GM21786 (cell line): Measurements from ENCODE around the gene AUTS2.

Experiments used
- ATAC-seq: cut with Tn5 transposase; IDR thresholded peaks from one replicate; pipeline ENCODE4 v1.9.1; 2021; ENCODE audit not compliant: unreplicated experiment

AUTS2 gene

GRCh38 chr7:69879989-69880388 lies 281.7 kb downstream of the AUTS2 start:
- ATAC-seq, result no peak

GRCh38 chr7:69880840-69881239 lies 282.6 kb downstream of the AUTS2 start:
- no peak for ATAC-seq

GRCh38 chr7:69882269-69882668 lies 284.0 kb downstream of the AUTS2 start:
- ATAC-seq, result peak; percentile 83

- ATAC-seq, result no peak
These were observed 285.2 kb downstream of the AUTS2 start for GRCh38 chr7:69883399-69883891.

GRCh38 chr7:69885431-69885830 lies 287.2 kb downstream of the AUTS2 start:
- no peak for ATAC-seq

- no peak for ATAC-seq
These were observed 291.2 kb downstream of the AUTS2 start for GRCh38 chr7:69889338-69889975.

GRCh38 chr7:69889976-69890351 lies 291.7 kb downstream of the AUTS2 start:
- ATAC-seq, result no peak

- no peak for ATAC-seq
These were observed 294.5 kb downstream of the AUTS2 start for GRCh38 chr7:69892790-69893189.

- ATAC-seq, result no peak
These were observed 295.6 kb downstream of the AUTS2 start for GRCh38 chr7:69893906-69894305.

- no peak for ATAC-seq
These were observed 297.2 kb downstream of the AUTS2 start for GRCh38 chr7:69895446-69895845.

- ATAC-seq, result no peak
These were observed 297.8 kb downstream of the AUTS2 start for GRCh38 chr7:69896121-69896520.

GRCh38 chr7:69898189-69898588 lies 299.9 kb downstream of the AUTS2 start:
- peak; percentile 86 for ATAC-seq

- no peak for ATAC-seq
These were observed 305.1 kb downstream of the AUTS2 start for GRCh38 chr7:69903410-69903809.

- peak; percentile 81 for ATAC-seq
These were observed 308.2 kb downstream of the AUTS2 start for GRCh38 chr7:69906283-69906995.

- ATAC-seq, result no peak
These were observed 309.4 kb downstream of the AUTS2 start for GRCh38 chr7:69907720-69908119.

- no peak for ATAC-seq
These were observed 310.2 kb downstream of the AUTS2 start for GRCh38 chr7:69908454-69908853.

GRCh38 chr7:69910150-69910549 lies 311.9 kb downstream of the AUTS2 start:
- ATAC-seq, result no peak

- ATAC-seq, result no peak
These were observed 313.1 kb downstream of the AUTS2 start for GRCh38 chr7:69911337-69911736.

- no peak for ATAC-seq
These were observed 313.9 kb downstream of the AUTS2 start for GRCh38 chr7:69912141-69912540.

- ATAC-seq, result no peak
These were observed 314.6 kb downstream of the AUTS2 start for GRCh38 chr7:69912846-69913245.

- no peak for ATAC-seq
These were observed 321.3 kb downstream of the AUTS2 start for GRCh38 chr7:69919426-69920111.

- no peak for ATAC-seq
These were observed 322.5 kb downstream of the AUTS2 start for GRCh38 chr7:69920797-69921196.
